Brain pericyte (primary cell): ENCODE results near the gene SMIM34.
"Not testable (repeated sequence)": the region's sequence is repeated elsewhere in the genome, so short reads cannot be mapped to it uniquely, and the experiment has no call there.

ENCODE experiments used
- DNase-seq: peaks from one replicate; pipeline ENCODE4 v3.0.0-alpha.2; 2012; ENCODE audit warnings: low read depth, low spot score

Gene SMIM34

DNA sequence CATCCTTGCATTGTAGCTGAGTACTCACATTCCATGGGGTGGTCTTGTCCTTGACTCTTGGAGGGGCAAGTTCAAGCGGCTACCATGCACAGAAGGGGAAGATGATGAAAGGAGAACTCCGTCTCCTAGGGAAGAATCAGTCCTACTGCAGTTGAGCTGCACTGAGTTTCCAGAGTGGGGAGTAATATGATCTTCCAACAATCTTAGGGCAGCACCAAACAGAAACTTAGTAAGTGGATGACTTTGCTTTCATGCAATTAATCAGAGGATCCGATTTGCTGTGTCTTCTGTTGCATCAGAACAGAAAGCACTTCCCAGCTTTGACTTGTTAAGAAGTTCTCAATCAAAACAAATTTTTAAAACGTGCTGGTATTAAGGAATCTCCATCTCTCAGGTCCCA, at the start of gene SMIM34:
TSS of gene SMIM34 (minus strand) at position 147 of the 400 bp plus-strand sequence. CDS start at position 35, 112 bp downstream.
- DNase-seq = not testable (repeated sequence)

- not testable (repeated sequence) for DNase-seq
Measured at GRCh38 chr21:34467333-34467732, 43.6 kb upstream of the SMIM34 start.

- not testable (repeated sequence) for DNase-seq
Measured at GRCh38 chr21:34459426-34459825, 35.7 kb upstream of the SMIM34 start.

DNA sequence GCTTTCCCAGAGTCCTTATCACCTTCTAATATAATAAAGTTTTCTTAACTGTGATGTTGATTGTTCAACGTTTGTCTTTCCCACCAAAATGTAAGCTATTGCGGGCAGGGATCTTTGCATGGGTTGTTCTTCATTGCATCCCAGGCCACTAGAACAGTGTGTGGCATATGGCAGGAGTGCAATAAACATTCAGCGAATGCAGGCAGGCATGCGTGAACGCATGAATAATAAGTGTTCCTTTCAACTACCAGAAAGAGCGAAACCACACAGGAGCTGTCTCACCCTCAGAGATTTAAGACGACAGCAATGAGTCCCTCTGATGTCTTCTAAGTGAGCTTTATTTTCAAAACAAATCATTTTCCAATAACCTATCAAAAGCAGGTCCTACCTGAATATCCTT, 34.5 kb upstream of the SMIM34 start:
- not testable (repeated sequence) for DNase-seq

DNA sequence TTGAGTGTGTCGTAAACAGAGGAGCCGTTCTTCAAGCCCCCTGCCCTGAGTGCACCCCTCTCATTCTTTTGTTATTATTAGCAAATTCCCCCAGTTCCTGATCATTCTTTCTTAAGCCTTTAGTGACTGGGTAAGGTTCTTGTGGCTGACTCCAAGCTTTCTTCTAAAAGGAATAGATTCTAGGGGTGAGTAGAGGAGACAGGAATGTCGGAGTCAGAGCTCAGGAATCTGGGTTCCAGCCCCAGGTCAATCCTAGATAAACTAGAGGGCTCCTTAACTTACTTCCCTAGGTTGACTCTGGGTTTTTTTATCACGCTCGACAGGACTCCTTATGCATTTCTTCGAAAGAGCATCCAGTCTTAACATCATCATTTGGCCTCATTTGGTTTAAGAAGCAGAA, 32.4 kb upstream of the SMIM34 start:
- not testable (repeated sequence) for DNase-seq

- not testable (repeated sequence) for DNase-seq
Measured at GRCh38 chr21:34455628-34456027, 31.9 kb upstream of the SMIM34 start.

- DNase-seq = not testable (repeated sequence)
Measured at GRCh38 chr21:34447018-34447417, 23.3 kb upstream of the SMIM34 start.

DNA sequence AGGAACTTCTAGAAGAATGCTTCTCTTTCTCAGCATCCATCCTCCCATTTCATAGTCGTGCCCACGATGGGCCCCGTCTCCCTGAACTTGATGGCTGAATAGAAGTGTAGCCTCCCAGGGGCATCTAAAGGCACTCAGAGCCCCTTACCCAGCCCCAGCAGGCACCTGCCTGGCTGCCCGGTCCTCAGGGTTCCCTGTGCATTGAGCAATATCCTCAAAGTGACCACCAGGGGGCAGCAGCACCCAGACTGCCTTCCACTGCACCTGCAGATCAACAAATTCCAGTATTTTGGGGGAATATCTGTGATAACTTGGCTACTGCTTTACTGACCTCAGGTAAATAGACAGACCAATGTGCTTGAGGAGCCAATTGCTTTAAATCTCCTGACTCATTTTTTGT, 19.7 kb upstream of the SMIM34 start:
- DNase-seq = not testable (repeated sequence)

- not testable (repeated sequence) for DNase-seq
Measured at GRCh38 chr21:34429710-34430109, 6.0 kb upstream of the SMIM34 start.

DNA sequence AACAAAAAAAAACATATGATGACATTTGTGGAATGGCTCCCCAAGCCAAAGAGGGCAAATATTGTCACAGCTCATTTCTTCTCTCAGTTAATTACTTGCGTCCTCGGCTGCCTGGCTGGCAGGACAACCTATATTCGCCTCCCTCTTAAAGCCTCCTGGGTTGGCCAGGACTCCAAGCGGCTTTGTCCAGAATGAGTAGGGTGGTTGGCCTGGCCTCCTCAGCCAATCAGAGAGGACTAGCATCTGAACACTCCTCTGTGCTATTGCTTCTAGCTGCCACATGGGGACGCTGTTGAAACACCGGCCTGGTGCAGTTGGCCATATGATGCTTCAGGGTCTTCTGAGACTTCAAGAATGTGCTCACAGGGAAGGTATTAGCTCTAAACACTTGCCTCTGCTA, 4.7 kb upstream of the SMIM34 start:
- DNase-seq = not testable (repeated sequence)

DNA sequence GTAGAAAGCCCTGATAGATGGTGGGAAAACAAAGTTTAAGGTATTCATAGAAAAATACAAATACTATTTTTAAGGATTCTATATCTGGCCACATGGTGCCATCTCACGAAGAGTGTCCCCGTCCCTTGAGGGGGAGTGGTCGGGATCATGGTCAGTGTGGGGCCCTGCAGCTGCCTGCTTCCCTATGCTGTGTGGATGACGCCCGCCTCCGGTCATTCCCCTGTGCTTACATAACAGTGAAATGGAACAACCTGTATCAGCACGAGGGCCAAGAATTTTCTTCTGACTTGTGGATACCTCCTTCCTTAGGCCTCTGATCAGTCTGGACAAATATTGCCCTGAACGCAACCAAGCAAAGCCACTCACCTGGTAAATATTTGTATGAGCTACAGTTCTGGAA, 3.6 kb upstream of the SMIM34 start:
- DNase-seq = not testable (repeated sequence)

- DNase-seq = not testable (repeated sequence)
Measured at GRCh38 chr21:34417448-34418077, 6.2 kb downstream of the SMIM34 start.

DNA sequence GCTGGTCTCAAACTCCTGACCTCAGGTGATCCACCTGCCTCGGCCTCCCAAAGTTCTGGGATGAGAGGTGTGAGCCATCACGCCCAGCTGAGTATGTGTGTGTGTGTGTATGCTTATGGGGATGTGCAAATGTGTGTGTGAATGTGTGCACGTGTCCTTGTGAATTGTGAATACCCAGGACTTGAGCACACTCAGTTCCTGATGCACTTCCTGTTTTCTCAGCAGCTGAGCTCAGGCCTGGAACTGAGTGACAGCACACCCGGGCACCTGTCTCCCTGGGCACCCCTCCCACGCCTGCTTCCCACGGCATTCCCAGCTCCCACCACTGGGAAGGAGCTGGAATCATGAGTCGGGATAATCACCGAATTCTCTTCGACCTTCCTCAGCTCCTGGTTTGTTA, 16.5 kb downstream of the SMIM34 start:
- DNase-seq = not testable (repeated sequence)

- DNase-seq = not testable (repeated sequence)
Measured at GRCh38 chr21:34406676-34407075, 17.1 kb downstream of the SMIM34 start.

DNA sequence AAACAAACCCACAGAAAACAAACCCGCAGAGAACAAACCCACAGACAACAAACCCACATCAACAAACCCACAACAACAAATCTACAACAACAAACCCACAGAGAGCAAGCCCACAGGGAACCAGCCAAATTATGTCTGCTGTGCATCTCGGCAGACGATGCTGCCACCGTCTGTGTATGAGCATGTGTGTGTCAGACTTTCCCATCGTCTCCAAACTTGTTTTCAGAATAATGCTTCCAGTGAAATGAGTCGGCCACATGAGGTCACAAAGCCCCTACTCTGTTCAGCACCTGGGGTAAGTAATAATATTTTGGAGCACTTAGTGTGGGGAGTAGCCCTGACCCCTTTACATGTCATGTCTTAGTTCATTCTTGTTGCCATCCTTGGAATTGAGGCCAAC, 17.6 kb downstream of the SMIM34 start:
- not testable (repeated sequence) for DNase-seq

DNA sequence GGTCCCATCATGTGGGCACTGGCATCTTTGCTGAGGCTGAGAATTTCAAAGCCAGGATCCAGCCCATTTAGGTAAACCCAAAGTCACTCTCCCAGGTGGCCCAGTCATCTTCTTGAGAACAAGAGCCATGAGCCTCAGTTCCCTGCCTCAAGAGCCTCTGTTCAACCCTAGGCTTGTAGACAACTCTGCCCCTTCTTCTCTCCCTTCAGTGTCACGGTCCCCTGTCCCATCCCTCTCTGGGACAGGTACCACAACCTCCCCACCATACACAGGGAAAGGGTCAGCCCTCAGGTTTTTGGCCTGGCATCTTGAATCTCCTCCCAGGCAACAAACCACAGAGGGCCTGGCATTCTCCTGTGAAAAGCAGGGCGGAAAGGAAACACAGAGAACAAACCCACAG, 18.1 kb downstream of the SMIM34 start:
- DNase-seq = not testable (repeated sequence)

GRCh38 chr21:34404742-34405141, 19.0 kb downstream of the SMIM34 start:
- not testable (repeated sequence) for DNase-seq

GRCh38 chr21:34400522-34400921, 23.2 kb downstream of the SMIM34 start:
- not testable (repeated sequence) for DNase-seq

DNA sequence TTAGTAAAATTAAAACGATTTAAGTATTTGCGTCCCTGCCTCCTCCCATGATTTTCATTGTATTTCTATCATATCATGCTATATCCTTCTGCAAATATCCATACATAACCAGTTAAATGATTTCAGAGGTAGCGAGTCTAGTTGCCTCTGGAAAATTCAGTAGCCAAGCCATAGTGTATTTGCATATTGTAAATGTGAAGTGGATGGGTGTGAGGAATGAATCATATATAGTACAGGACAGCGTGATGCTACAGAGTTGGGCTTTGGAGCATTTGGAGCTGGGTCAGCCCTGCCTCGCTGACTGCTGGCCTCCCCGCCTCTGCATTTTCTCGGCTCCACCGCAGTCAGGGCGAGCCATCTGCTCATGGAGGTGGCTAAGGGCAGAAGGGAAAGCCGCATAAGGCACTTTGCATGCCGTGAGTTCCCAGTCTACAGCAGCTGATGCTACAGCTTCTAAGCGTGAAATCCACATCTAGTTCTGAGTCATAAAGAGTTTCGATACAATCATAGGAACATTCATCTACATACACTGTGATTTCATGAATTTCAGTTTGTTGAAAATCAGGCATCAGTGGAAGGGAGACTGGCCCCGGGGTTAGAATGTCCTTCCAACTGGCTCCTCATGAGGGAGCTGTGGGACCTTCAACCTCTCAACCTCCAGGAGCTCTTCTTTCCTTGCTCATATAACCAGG, 39.9 kb downstream of the SMIM34 start:
- not testable (repeated sequence) for DNase-seq

GRCh38 chr21:34383138-34383537, 40.6 kb downstream of the SMIM34 start:
- DNase-seq = not testable (repeated sequence)

DNA sequence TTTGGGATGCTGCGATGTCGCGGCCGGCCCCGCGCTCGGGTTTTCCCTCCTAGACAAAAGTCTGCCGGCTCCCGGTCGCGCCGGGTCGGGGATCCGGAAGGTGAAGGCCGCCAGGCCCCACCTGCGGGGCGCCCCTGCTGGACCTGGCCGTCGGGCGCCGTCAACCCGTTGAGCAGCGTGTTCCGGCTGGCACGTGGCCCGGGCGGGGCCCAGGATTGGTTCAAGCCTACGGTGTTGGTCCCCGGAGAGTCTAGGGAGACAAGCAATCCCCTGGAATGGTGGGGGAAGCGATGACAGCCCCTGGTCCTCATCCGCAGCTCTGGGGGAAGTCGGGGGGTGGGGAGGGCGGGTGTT, 48.2 kb downstream of the SMIM34 start:
- DNase-seq = not testable (repeated sequence)

- DNase-seq = not testable (repeated sequence)
Measured at GRCh38 chr21:34374940-34375618, 48.7 kb downstream of the SMIM34 start, which contains the start of gene SMIM11. SMIM11 (plus strand) TSS chr21:34375507; CDS start chr21:34379505, 3,998 bp downstream.
